Parathyroid adenoma (tissue), 2 donors: ENCODE results near the gene ZNF524.

Experiments used
- H2AFZ ChIP-seq: fragments of 300-600 bp; sonication (generic); one replicate; pipeline ENCODE4 v1.7.0; 2017; ENCODE audit warnings: antibody characterized with exemption, mild to moderate bottlenecking
- H3K27ac ChIP-seq: fragments of 300-600 bp; sonication (generic); one replicate; pipeline ENCODE4 v1.7.0; 2017
- H3K27me3 ChIP-seq: fragments of 300-600 bp; sonication (generic); one replicate; pipeline ENCODE4 v1.7.0; 2017; ENCODE audit warnings: low read length; ENCODE audit not compliant: control insufficient read depth, insufficient read depth
- H3K36me3 ChIP-seq: fragments of 300-600 bp; sonication (generic); one replicate; pipeline ENCODE4 v1.7.0; 2017; ENCODE audit warnings: low read length; ENCODE audit not compliant: control insufficient read depth, insufficient read depth
- H3K4me1 ChIP-seq: fragments of 300-600 bp; sonication (generic); one replicate; pipeline ENCODE4 v1.7.0; 2017; ENCODE audit warnings: control low read depth
- H3K4me2 ChIP-seq: fragments of 300-600 bp; sonication (generic); one replicate; pipeline ENCODE4 v1.7.0; 2017; ENCODE audit warnings: low read length
- H3K4me3 ChIP-seq: fragments of 300-600 bp; sonication (generic); one replicate; pipeline ENCODE4 v1.7.0; 2017; ENCODE audit warnings: low read depth, low read length
- H3K79me2 ChIP-seq: fragments of 300-600 bp; sonication (generic); one replicate; pipeline ENCODE4 v1.7.0; 2017; ENCODE audit warnings: control low read depth
- H3K9ac ChIP-seq: fragments of 300-600 bp; sonication (generic); one replicate; pipeline ENCODE4 v1.7.0; 2017; ENCODE audit warnings: mild to moderate bottlenecking
- H3K9me3 ChIP-seq: fragments of 300-600 bp; sonication (generic); one replicate; pipeline ENCODE4 v1.7.0; 2017; ENCODE audit warnings: low read length; ENCODE audit not compliant: control insufficient read depth
- TF ChIP-seq, protein P1 (sequence below): fragments of 300-600 bp; sonication (generic); IDR thresholded peaks from one replicate; pipeline ENCODE4 v1.7.0; 2017; ENCODE audit warnings: antibody characterized with exemption, mild to moderate bottlenecking
- donor health status: primary hyperparathyroidism.

Gene ZNF524

GRCh38 chr19:55578031-55578760 is 21.9 kb upstream of the ZNF524 start:
- Histone ChIP-seq H3K9ac (no peak overlapping the region), H3K27ac (no peak overlapping the region), H3K79me2 (no peaks in the 10 kb centered on the region), H3K27me3 (no peaks in the 10 kb centered on the region), H3K9me3 (no peaks in the 10 kb centered on the region), H3K36me3 (no peaks in the 10 kb centered on the region), H3K4me2 (no peak overlapping the region), H3K4me1 (peaks cover 11% of the 10 kb centered on the region), H2AFZ (no peak overlapping the region), H3K4me3 (no peak overlapping the region)
- TF ChIP-seq, protein P1, sequence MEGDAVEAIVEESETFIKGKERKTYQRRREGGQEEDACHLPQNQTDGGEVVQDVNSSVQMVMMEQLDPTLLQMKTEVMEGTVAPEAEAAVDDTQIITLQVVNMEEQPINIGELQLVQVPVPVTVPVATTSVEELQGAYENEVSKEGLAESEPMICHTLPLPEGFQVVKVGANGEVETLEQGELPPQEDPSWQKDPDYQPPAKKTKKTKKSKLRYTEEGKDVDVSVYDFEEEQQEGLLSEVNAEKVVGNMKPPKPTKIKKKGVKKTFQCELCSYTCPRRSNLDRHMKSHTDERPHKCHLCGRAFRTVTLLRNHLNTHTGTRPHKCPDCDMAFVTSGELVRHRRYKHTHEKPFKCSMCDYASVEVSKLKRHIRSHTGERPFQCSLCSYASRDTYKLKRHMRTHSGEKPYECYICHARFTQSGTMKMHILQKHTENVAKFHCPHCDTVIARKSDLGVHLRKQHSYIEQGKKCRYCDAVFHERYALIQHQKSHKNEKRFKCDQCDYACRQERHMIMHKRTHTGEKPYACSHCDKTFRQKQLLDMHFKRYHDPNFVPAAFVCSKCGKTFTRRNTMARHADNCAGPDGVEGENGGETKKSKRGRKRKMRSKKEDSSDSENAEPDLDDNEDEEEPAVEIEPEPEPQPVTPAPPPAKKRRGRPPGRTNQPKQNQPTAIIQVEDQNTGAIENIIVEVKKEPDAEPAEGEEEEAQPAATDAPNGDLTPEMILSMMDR, result no peak

- H3K4me1 ChIP-seq, result peaks cover 11% of the 10 kb centered on the region
- H3K27me3 ChIP-seq, result no peaks in the 10 kb centered on the region
- TF ChIP-seq, protein P1, result no peak
- H3K36me3 ChIP-seq, result no peaks in the 10 kb centered on the region
- H3K79me2 ChIP-seq, result no peaks in the 10 kb centered on the region
- H3K27ac ChIP-seq, result no peak overlapping the region
- H3K4me2 ChIP-seq, result peak overlapping the region; percentile 68
- H3K9me3 ChIP-seq, result no peaks in the 10 kb centered on the region
- H3K4me3 ChIP-seq, result peak overlapping the region; percentile 86
- H2AFZ ChIP-seq, result no peak overlapping the region
- no peak overlapping the region for H3K9ac ChIP-seq
Observed at GRCh38 chr19:55578761-55579747, 21.0 kb upstream of the ZNF524 start.

DNA sequence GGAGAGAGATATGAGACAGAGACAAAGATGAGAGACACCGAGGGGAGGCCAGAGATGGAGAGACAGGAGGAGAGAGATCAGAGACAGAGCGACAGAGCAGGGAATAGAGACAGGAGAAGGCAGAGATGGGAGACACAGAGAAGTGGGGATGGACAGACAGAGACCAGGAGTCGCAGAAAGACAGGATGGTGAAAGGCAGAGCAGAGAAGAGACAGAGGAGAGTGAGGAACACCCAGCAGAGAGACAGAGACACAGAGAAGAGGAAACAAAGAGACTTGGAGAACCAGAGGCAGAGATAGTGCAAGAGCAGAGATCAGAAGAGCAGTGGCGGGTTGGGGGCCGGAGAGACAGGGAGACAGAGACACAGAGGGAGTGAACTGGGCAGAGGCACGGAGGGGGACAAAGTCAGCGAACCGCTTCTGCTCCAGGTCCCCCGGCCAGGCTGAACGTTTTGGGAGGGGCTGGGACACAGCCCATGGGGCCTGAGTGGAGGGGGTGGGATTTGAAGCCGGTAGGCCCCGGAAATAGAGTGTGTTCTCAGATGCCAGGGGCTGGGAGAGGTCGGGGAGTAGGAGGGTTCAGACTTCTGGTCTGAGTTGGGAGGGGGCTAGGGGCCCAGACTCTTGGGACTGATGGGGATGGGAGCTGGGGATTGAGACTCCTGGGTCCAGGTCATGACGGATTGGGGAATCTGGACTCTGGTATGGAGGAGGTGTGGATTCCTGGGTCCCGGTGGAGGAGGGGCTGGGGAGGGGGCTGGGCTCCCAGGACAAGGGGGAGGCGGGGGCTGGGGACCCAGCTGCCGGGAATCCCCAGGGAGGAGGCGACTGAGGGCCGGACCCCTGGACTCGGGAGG is 20.1 kb upstream of the ZNF524 start:
- Histone ChIP-seq H3K36me3 (no peaks in the 10 kb centered on the region), H3K79me2 (no peaks in the 10 kb centered on the region), H3K4me3 (peak overlapping the region; percentile 86), H3K27me3 (no peaks in the 10 kb centered on the region), H3K27ac (peak overlapping the region; percentile 91), H3K9me3 (no peaks in the 10 kb centered on the region), H3K4me2 (peak overlapping the region; percentile 68), H3K9ac (peak overlapping the region; percentile 91), H3K4me1 (peaks cover 11% of the 10 kb centered on the region), H2AFZ (peak overlapping the region; percentile 98)
- TF ChIP-seq, protein P1, result no peak

GRCh38 chr19:55580628-55581144 is 19.4 kb upstream of the ZNF524 start, which contains the start of gene ZNF579:
Gene ZNF579 (minus strand): TSS chr19:55580848. CDS start chr19:55579639, 1,209 bp downstream.
- H3K9ac ChIP-seq, result peak within 1 kb of the TSS; percentile 91
- H3K9me3 ChIP-seq, result no peaks in the 10 kb centered on the region
- peaks cover 11% of the 10 kb centered on the region for H3K4me1 ChIP-seq
- H3K79me2 ChIP-seq, result no peaks in the 10 kb centered on the region
- peak within 1 kb of the TSS; percentile 98 for H2AFZ ChIP-seq
- H3K27me3 ChIP-seq, result no peaks in the 10 kb centered on the region
- H3K36me3 ChIP-seq, result no peaks in the 10 kb centered on the region
- H3K27ac ChIP-seq, result peak within 1 kb of the TSS; percentile 91
- H3K4me2 ChIP-seq, result peak within 1 kb of the TSS; percentile 68
- TF ChIP-seq, protein P1, result no peak
- peak within 1 kb of the TSS; percentile 86 for H3K4me3 ChIP-seq
